HFF-Myc (cell line): ENCODE results near the gene TEX10.
A peak's percentile ranks its signal among the peaks of the same experiment; 100 is the strongest.

Experiments used
- DNase-seq: peaks from one replicate; pipeline ENCODE4 v3.0.0-alpha.2; 2011; ENCODE audit warnings: low read depth; ENCODE audit errors: extremely low read depth
- H3K4me3 ChIP-seq: replicated peaks from 2 replicates; pipeline ENCODE4 v1.5.1; 2011; ENCODE audit warnings: low read depth, mild to moderate bottlenecking, control low read depth, low read length
- CTCF ChIP-seq: IDR thresholded peaks from 2 replicates; pipeline ENCODE4 v1.5.1; 2012; ENCODE audit warnings: mild to moderate bottlenecking, low read depth, low read length, control low read depth; ENCODE audit errors: missing control alignments

The TEX10 gene

GRCh38 chr9:100281066-100281465, 71.7 kb downstream of the TEX10 start:
- DNase-seq = no peak
- TF ChIP-seq CTCF = no peak
- no peak overlapping the region for H3K4me3 ChIP-seq

DNA sequence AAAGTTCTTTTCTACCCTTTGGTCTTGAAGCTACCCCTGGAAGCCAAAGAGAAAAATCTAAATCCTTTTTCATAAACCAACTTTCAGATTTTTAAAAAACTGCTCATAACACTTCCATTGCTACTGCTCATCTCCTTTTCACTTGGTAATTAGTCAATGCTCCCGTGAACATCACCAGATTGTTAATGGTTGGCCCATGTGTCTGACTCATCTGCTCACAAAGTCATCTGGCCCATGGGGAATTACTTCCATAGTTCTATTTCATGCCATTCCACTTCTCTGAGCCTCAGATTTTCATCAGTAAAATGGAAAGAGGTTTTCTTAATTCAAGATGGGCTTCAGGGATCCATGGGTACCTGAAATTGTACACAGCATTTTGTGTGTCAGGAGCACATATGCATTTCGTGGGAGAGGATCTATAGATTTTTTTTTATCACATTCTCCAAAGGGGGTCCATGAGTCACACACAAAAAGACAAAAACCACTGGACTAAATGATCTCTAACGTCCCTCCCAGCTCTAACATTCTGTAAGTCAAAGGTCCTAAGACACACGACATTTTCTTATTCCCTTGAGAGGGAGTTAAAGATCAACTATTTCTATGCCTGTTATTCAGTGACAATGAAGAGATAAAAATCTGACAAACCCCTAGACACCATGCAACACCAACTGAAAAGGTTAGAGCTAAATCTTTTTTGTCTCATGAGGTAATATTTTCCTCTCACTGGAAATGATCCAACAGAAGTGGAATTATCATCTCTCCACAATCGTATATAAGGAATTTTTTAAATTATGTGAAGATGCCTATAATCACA, 75.4 kb downstream of the TEX10 start:
- peak; percentile 6 for DNase-seq
- TF ChIP-seq CTCF = no peak
- no peak overlapping the region for H3K4me3 ChIP-seq

DNA sequence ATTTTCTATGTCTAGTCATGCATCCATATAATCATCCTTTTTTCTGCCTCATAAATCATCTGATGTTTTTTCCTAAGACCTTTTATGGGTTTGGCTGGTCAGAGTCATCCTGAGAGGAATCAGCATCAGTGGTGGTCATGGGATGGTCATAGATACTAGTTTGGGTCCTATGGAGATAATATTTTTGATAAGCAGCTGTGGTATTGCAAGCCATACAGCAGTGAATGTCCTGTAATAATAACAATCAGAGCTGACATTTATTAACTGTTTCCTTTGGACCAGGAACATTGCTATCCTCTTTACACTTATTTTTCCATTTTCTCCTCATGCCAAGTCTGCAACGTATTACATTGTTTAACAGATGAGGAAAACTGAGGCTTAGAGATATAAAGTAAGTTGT, 83.1 kb downstream of the TEX10 start:
- DNase-seq = no peak
- no peak for TF ChIP-seq CTCF
- H3K4me3 ChIP-seq = no peak overlapping the region

- no peak for DNase-seq
- no peak overlapping the region for H3K4me3 ChIP-seq
- TF ChIP-seq CTCF = no peak
These were observed 84.5 kb downstream of the TEX10 start for GRCh38 chr9:100268271-100268670.

DNA sequence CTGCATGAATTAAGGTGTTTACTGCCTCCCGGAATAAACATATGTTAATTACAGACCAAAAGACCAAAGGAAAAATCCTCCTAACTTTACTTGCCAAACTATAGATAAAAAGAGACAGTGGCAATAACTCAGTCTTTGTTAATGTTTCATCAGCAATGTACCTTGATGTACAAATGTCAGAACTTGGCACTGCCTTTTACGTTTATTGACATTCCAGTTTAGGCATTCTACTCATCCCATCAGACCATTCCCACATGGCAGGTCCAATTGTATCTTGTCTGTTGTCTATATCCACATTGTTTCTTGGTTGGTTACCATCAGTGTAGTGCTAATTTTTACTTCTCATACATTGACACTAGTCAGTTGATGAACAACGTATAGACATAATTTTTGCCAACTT, 85.5 kb downstream of the TEX10 start:
- TF ChIP-seq CTCF = no peak
- no peak overlapping the region for H3K4me3 ChIP-seq
- DNase-seq = no peak
